ENCODE results near the gene C4orf46.

The C4orf46 gene

GRCh38 chr4:158649111-158649680 is 22.5 kb downstream of the C4orf46 start:
- no peak for DNase-seq

GRCh38 chr4:158644760-158645159 is 26.9 kb downstream of the C4orf46 start:
- DNase-seq: no peak

- no peak for DNase-seq
Measured at GRCh38 chr4:158644356-158644755, 27.3 kb downstream of the C4orf46 start.

GRCh38 chr4:158636619-158637018 is 35.1 kb downstream of the C4orf46 start:
- DNase-seq: no peak

- DNase-seq: no peak
Measured at GRCh38 chr4:158630893-158631292, 40.8 kb downstream of the C4orf46 start.

GRCh38 chr4:158625544-158625943 is 46.1 kb downstream of the C4orf46 start:
- no peak for DNase-seq

GRCh38 chr4:158624889-158625478 is 46.7 kb downstream of the C4orf46 start:
- no peak for DNase-seq

GRCh38 chr4:158622251-158622650 is 49.4 kb downstream of the C4orf46 start:
- no peak for DNase-seq

- DNase-seq: no peak
Measured at GRCh38 chr4:158621729-158622128, 50.0 kb downstream of the C4orf46 start.

GRCh38 chr4:158617956-158618355 is 53.7 kb downstream of the C4orf46 start:
- DNase-seq: no peak

Measured in activated CD4-positive, alpha-beta T cell treated with anti-CD3 and anti-CD28 coated beads, Interleukin-2, amount 50 U/mL, for 4 hours (primary cell).